ENCODE results near the gene MVD.
A peak's percentile ranks its signal among the peaks of the same experiment; 100 is the strongest.

- TF ChIP-seq CTCF (IDR thresholded peaks at IDR 0.05): peak in 1 of 4 experiments; percentile 21
- TF ChIP-seq POLR2A (IDR thresholded peaks at IDR 0.05): peak; percentile 87 to 92
Measured at GRCh38 chr16:88706229-88706964, 43.5 kb upstream of the MVD start, which contains the start of the genes CTU2 and RNF166.
